HepG2 (cell line): ENCODE results near the gene PPP1CB. TPM values are rescaled to one million over a fixed set of nuclear protein-coding genes. Genes with fewer than 3 reads are reported as not detected.

Experiments
- AKNA ChIP-seq: sonication (generic); formaldehyde crosslinking; IDR thresholded peaks from 2 replicates; pipeline ENCODE4 v1.4.0; 2020; ENCODE audit warnings: missing genetic modification reagents, borderline replicate concordance
- ARID5B ChIP-seq: IDR thresholded peaks from 2 replicates; pipeline ENCODE4 v1.4.0; 2020; ENCODE audit warnings: mild to moderate bottlenecking, missing genetic modification reagents
- ASH2L ChIP-seq: fragments of 300-600, 200-600 bp; sonication (generic); IDR thresholded peaks from 2 replicates; pipeline ENCODE4 v1.7.0; 2017; ENCODE audit warnings: low read depth, mild to moderate bottlenecking, moderate library complexity, mixed read lengths, low read length; ENCODE audit not compliant: insufficient read length
- HDAC6 ChIP-seq: fragments of 200-600 bp; sonication (generic); IDR thresholded peaks from 2 replicates; pipeline ENCODE4 v1.7.0; 2017; ENCODE audit warnings: mild to moderate bottlenecking, antibody characterized with exemption, low read length, low read depth
- HIVEP1 ChIP-seq: sonication (generic); formaldehyde crosslinking; IDR thresholded peaks from 2 replicates; pipeline ENCODE4 v1.4.0; 2020; ENCODE audit warnings: mild to moderate bottlenecking, missing genetic modification reagents
- IRF2 ChIP-seq: IDR thresholded peaks from 2 replicates; pipeline ENCODE4 v1.6.1; 2018; ENCODE audit warnings: missing genetic modification reagents, missing compliant biosample characterization
- MYNN ChIP-seq: sonication (generic); formaldehyde crosslinking; IDR thresholded peaks from 2 replicates; pipeline ENCODE4 v1.4.0; 2020; ENCODE audit warnings: mild to moderate bottlenecking, low read depth, missing genetic modification reagents
- NCOR1 ChIP-seq: fragments of 200-600 bp; sonication (generic); IDR thresholded peaks from 2 replicates; pipeline ENCODE4 v1.7.0; 2017; ENCODE audit warnings: antibody characterized with exemption, low read length, borderline replicate concordance
- NFKB2 ChIP-seq: sonication (generic); formaldehyde crosslinking; IDR thresholded peaks from 2 replicates; pipeline ENCODE4 v1.4.0; 2020; ENCODE audit warnings: missing genetic modification reagents, borderline replicate concordance
- RXRA ChIP-seq: sonication (generic); formaldehyde crosslinking; IDR thresholded peaks from 2 replicates; pipeline ENCODE4 v1.5.1; 2020; ENCODE audit warnings: missing genetic modification reagents
- TFDP1 ChIP-seq: IDR thresholded peaks from 2 replicates; pipeline ENCODE4 v1.6.1; 2016; ENCODE audit warnings: missing compliant biosample characterization, missing genetic modification reagents, borderline replicate concordance
- TP53 ChIP-seq: sonication (generic); formaldehyde crosslinking; conservative IDR thresholded peaks from 2 replicates; pipeline ENCODE4 v1.4.0; 2020; ENCODE audit warnings: missing genetic modification reagents
- ZBTB26 ChIP-seq: IDR thresholded peaks from 2 replicates; pipeline ENCODE4 v1.6.1; 2016; ENCODE audit warnings: missing compliant biosample characterization, missing genetic modification reagents, borderline replicate concordance
- ZBTB46 ChIP-seq: sonication (generic); formaldehyde crosslinking; IDR thresholded peaks from 2 replicates; pipeline ENCODE4 v1.4.0; 2020; ENCODE audit warnings: mild to moderate bottlenecking, missing genetic modification reagents, borderline replicate concordance
- ZKSCAN8 ChIP-seq: IDR thresholded peaks from 2 replicates; pipeline ENCODE4 v1.6.1; 2016; ENCODE audit warnings: borderline replicate concordance, missing genetic modification reagents, missing compliant biosample characterization
- ZNF564 ChIP-seq: sonication (generic); formaldehyde crosslinking; IDR thresholded peaks from 2 replicates; pipeline ENCODE4 v1.8.1; 2023; ENCODE audit warnings: mild to moderate bottlenecking, missing genetic modification reagents
- ZNF83 ChIP-seq: sonication (generic); formaldehyde crosslinking; IDR thresholded peaks from 2 replicates; pipeline ENCODE4 v1.4.0; 2020; ENCODE audit warnings: missing genetic modification reagents, mild to moderate bottlenecking, borderline replicate concordance
- polyA plus RNA-seq, 8 experiments: library from polyadenylated mRNA; depleted of rRNA in 3 of 8; stranded (reverse) in 7 of 8; unstranded in 1 of 8; fragments of >200 nt; fragmentation: Illumina TruSeq in 4 of 8; extraction: Trizol in 4 of 8; gene quantifications; 2 replicates each; pipeline versions ENCODE4 v1.2.1 to v1.2.3, GENCODE V29; 2011 to 2016; ENCODE audit warnings: low read depth in 4 of 8, missing spikeins in 1 of 8, mixed read lengths in 1 of 8; ENCODE audit not compliant: insufficient read depth in 1 of 8
- total RNA-seq, 5 experiments: library from RNA; depleted of rRNA; stranded (reverse); fragments of >200 nt; fragmentation: Illumina TruSeq; extraction: Trizol; gene quantifications; 2 replicates each; pipeline ENCODE4 v1.2.3, GENCODE V29; 2016; ENCODE audit warnings: low read depth in 1 of 5

The PPP1CB gene
- total and polyA plus RNA-seq, 2 of the 13 experiments (the other 11 are each of a cell fraction or from before 2014, with no cell fraction given): 46.9 to 109 TPM

GRCh38 chr2:28702415-28702861 is 49.2 kb upstream of the PPP1CB start (continued):
- TF ChIP-seq ZNF564 (no peak), IRF2 (CRISPR knock-in tag) (peak; percentile 19; the same call in 1 of the 2 replicates), MYNN (CRISPR knock-in tag) (no peak), RXRA (peak; percentile 63; the same call in 1 of the 2 replicates), NFKB2 (CRISPR knock-in tag) (0 out of 2 replicates have a peak, but pooled peaks have one; percentile 12), AKNA (no peak), ZNF83 (CRISPR knock-in tag) (no peak), TP53 (no peak), ZKSCAN8 (CRISPR knock-in tag) (no peak), ZBTB46 (CRISPR knock-in tag) (no peak), ASH2L (no peak), HDAC6 (no peak), NCOR1 (no peak), ARID5B (peak; percentile 76), ZBTB26 (peak; percentile 97), HIVEP1 (CRISPR knock-in tag) (no peak), TFDP1 (no peak)
